HTR-8/SVneo (cell line): Measurements from ENCODE around the gene SEC11C.

Experiments used
- DNase-seq: peaks from one replicate; pipeline ENCODE4 v3.0.0; 2011; ENCODE audit warnings: low spot score, mixed read lengths; ENCODE audit not compliant: insufficient read length
- FAIRE-seq: peaks from 2 replicates; lab custom pipeline; 2011; peaks lifted over from hg19 to GRCh38; lab: Jason Lieb, UNC

The SEC11C gene

GRCh38 chr18:59143441-59143840 is 3.8 kb downstream of the SEC11C start:
- DNase-seq (no peak), FAIRE-seq (no peak)

DNA sequence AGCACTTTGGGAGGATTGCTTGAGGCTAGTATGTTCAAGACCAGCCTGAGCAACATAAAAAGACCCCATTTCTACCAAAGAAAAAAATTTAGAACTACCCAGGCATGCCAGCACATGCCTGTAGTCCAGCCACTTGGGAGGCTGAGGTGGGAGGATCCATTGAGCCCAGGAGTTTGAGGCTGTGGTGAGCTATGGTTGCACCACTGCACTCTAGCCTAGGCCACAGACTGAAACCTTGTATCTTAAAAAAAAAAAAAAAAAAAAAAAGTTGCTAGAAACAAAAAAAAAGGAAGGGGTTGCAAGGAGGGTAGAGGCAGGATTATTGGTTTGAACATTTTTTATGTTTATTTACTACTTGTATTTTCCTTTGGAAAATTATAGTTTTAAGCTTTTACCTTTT is 4.8 kb downstream of the SEC11C start:
- DNase-seq (no peak), FAIRE-seq (no peak)

DNA sequence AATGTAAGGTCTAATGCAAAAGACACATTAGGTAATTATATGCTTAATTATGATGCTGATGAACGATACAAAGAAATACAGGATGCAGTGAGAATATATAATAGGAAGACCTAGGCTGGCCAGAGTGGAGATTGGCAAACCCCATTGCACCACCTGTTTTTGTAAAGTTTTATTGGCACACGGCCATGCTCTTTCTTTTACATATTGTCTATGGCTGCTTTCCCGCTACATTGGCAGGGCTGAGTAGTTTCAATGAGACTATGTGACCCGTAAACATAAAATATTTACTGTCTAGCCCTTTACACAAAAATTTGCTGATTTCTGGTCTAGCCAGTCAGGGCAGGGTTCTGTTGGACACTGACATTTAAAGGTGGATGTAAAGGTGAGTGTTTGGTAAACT is 5.4 kb downstream of the SEC11C start:
- FAIRE-seq (no peak), DNase-seq (no peak)

DNA sequence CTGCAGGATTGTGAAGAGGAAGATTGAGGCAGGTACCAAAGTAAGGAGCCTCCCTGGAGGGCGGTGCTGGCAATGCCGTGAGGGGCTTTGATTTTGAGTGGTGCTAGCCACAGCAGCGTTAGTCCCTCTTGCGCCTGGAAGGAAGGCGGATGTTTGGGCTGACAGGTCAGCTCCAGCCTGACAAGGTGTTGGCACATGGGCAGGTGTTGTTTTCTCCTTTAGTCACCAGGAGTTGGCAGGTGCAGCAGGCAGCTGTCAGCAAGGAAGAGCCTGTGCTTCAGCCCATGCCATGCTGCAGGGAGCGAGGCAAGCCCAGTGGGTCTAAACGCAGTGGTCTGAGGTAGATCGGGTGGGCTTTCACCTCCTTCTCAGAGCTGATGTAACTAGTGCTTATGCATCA is 8.5 kb downstream of the SEC11C start:
- no peak for FAIRE-seq

DNA sequence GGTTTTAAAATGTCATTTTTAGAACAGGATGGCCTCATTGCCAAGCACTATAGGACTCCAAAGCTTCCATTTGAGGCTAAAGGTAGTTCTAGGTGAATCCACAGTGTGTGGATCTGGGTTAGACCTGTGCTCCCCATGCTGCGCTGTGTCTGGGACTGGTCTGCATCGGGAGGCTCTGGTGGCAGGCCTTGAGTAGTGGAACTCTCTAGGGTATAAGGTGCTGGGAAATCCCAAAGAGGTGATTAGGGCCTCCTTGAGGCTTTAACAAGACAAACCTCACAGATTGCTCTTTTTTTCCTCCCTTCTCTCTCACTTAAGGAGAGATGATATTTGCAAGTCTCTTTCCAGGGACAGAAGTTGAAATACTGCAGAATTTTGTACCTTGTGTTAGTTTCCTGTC is 9.3 kb downstream of the SEC11C start:
- FAIRE-seq: no peak
- no peak for DNase-seq

More for the DNA sequence above, 8.5 kb downstream of the SEC11C start:
- DNase-seq: no peak

DNA sequence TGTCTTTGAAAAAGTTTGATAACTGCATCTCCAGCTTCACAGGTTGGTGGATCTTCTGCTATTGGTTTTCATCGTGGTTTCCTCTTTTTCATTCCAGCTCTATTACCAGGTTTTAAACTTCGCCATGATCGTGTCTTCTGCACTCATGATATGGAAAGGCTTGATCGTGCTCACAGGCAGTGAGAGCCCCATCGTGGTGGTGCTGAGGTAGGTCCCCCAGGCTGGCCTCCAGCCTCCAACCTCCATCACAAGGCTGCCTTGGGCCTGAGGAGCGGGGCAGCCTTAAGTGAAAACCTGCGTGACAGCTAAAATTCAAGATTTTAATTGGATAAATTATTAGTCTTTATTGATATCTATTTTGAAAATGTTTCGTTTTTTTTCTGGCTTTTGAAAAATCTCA is 9.7 kb downstream of the SEC11C start:
- FAIRE-seq: no peak
- DNase-seq: no peak

GRCh38 chr18:59150236-59150635 is 10.6 kb downstream of the SEC11C start:
- DNase-seq (no peak), FAIRE-seq (no peak)

- peak; percentile 66 for FAIRE-seq
- peak; percentile 32 for DNase-seq
Observed at GRCh38 chr18:59155153-59155552, 15.5 kb downstream of the SEC11C start.

DNA sequence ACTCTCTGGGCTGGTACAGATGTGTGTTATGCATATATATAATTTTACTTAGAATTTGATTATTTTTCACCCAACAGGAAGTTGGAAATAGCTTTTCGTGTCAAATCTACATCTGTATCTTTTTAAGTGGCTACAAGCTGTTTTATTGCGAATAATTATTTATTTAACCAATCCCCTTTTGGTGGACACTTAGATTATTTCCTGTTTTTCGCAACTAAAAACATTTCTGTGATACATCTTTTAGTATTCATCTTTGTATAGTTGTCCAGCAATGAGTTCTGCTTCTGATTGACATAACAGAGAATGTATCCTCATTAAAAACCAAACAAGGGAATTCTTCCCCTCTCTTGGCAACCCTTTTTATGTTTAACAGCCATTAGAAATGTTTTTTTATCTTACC is 16.6 kb downstream of the SEC11C start:
- no peak for FAIRE-seq
- no peak for DNase-seq

DNA sequence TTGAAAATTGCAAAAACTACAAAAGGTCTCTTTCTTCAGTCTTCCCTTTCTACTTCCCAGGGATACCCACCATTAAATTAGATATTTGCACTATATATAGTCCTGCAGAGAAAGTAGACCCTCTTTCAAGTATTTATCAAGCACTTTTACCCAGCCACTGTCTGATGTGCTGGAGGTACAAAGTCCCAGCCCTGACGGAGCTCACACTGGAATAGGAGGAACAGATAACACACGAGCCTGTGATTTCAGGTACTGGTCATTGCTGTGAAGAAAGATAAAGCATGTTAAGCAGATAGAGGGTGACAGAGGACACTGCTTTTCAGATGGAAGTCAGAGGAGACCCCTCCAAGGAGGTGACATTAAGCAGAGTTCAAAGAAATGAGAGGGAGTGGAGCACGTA is 19.6 kb downstream of the SEC11C start:
- DNase-seq (no peak), FAIRE-seq (no peak)

DNA sequence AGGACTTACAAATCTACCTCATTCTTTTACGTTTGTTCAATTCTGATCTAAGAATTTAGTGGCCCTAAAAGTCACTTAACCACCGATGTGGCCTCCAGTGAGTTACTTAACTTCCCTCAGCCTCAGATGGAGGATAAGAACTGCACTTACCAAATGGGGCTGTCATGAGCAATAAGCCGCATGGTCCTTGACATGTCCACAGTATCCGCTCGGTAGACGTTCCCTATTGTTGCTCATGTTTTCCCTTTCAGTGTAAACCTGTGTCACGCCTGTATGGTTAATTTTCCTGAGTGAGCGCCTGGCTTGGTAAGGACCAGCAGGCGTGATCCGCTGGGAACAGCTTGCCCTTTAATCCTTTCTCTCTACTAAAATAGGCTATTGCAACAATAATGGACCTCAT is 20.3 kb downstream of the SEC11C start:
- FAIRE-seq: no peak
- no peak for DNase-seq

GRCh38 chr18:59172664-59173249 is 33.1 kb downstream of the SEC11C start:
- no peak for FAIRE-seq
- DNase-seq: no peak

DNA sequence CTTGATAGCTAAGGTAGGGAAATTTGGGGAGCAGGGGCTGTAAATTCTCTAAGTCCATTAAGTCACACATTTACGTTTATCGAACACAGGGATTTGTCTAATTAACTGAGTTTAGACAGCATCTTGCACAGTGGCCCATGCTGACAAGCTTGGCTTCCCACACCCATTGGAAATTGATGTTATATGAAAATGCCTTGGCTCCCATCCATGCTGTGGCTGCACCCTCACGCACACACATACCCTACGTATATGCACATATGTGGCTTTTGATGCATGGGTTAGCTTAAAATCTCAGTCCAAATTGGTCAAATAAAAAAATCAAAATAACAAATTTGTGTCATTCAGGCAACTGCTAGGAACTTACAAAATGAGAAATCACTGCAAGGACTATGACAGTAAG is 37.8 kb downstream of the SEC11C start:
- FAIRE-seq (peak; percentile 9), DNase-seq (no peak)

DNA sequence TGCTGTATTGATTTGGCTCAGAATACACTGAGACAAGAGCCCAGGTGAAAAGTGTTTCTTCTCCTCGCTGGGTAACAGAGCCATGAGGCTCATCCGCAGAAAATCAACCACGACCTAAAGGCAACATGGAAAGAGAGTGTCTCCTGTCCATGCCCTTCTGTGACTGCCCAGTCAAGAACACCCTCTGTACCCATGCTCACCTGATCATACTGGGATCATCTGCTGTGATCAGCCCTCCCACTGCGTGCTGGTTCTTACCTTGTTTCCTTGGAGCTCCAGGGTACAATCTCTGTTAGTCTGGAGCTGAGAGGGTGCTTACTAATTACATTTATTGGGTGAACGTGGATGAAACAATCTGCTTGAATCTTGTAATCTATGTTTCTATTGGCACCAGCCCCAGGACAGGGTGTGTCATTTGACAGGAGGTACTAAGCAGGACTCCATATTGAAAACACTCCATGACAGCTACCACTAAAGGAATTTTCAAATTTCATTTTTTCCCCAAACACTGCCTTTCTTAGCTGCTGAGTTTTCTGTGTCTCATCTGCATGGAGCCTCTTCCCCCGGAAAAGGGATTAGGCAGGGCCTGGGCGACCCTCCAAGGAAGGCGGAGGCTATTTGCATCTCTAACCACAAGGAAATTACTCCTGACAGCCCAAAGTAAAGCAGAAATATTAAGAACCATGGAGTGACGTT is 40.6 kb downstream of the SEC11C start:
- FAIRE-seq (no peak), DNase-seq (no peak)

GRCh38 chr18:59182673-59183072 is 43.0 kb downstream of the SEC11C start:
- DNase-seq (no peak), FAIRE-seq (no peak)

GRCh38 chr18:59189008-59189407 is 49.3 kb downstream of the SEC11C start:
- FAIRE-seq (no peak), DNase-seq (no peak)

- no peak for DNase-seq
- FAIRE-seq: no peak
Observed at GRCh38 chr18:59189746-59190145, 50.1 kb downstream of the SEC11C start.

DNA sequence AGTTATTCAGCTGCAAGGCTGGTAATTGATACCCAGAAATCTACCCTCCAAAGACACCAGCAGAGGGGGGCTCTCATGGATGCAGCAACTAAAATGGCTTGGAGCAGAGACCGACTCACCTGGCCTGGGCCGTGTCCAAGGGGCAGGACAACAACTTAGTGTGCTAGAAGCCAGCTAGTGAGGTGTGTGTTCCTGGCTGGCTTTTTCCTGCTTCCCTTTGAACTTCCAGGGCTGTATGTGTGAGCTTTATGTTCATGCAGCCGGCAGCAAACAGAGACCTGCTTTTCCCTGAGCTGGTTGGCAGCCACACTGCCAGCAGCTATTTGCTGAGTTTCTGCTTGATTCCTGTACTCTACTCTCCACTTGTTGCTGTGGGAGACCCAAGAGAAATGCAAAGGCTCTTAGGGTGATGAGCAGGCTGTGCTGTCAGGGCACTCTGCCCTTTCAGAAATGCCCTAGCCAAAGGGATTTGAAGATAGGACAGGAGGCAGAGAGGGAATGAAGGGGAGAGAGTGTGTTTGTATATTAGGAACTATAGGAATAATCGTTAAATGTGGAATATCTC is 56.6 kb downstream of the SEC11C start:
- DNase-seq (no peak), FAIRE-seq (no peak)

DNA sequence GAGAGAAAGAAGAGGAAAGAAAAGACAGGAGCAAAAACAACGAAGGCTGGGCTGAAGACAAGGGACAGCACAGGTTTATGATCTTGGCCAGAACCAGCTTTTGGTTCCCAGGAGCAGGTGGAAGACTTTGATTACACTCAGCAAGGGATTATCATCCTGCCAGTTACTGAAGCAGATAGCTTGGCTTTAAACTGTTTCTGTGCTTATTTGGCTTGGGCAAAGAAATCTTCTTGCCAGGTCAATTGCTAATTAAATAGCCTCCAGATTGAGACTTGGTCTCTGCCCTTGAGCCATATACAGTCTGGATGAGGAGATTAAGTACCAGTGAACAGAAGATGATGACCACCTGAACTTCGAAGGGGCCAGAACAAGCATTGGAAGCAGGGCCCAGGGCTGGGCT is 58.0 kb downstream of the SEC11C start:
- FAIRE-seq (no peak), DNase-seq (no peak)

GRCh38 chr18:59198215-59198614 is 58.5 kb downstream of the SEC11C start:
- no peak for DNase-seq
- no peak for FAIRE-seq

- FAIRE-seq: no peak
- DNase-seq: no peak
Observed at GRCh38 chr18:59200787-59201186, 61.1 kb downstream of the SEC11C start.

- DNase-seq (no peak), FAIRE-seq (no peak)
Observed at GRCh38 chr18:59202258-59202820, 62.7 kb downstream of the SEC11C start.
